ENCODE data around the gene TMEM132D. TPM values are rescaled to one million over a fixed set of nuclear protein-coding genes. Genes with fewer than 3 reads are reported as not detected.

The TMEM132D gene
- total RNA-seq, 2 donors from 2014 or later = under 0.01 to 0.26 TPM

DNA sequence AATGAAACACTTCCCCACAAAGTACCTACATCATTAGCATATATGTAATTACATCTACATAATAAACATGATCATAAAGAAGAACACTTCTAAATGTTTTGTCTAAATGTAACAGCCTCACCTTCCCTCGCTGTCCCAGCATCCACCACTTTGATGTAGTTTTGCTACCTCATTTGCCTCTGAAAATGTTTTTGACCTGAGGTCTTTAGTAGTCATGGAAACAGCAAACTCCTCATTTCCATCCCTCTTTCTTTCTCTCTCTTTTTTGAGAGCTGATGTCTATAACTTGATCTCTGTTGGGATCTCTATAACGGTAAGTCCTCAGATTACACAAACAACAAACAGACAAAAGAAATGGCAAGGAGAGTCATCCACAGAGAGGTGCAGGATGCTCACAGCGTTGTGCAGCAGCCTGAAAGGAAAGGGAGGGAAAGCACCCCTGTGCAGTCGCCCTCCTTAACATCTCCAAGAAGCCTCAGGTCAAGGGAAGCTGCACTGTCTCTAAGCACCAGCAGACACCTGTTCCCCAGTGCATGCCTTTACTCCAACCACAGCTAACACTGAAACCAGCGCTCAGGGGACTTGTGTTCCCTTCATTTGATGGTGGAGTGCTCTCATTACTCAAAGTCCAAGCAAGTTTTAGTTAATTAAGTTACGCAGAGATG, 268.7 kb downstream of the TMEM132D start:
- no peak overlapping the region for H3K27ac ChIP-seq
- no peaks in the 10 kb centered on the region for H3K9me3 ChIP-seq
- 21 to 34% methylated on average over 6 of the region's 6 CpGs for WGBS, 2 donors
- H3K36me3 ChIP-seq (replicated peaks in 1 of 2; ENCODE audit: insufficient read depth in 1 of 2, low read depth in 2 of 2) = no peaks in the 10 kb centered on the region
- no peak overlapping the region for H3K4me3 ChIP-seq
- H3K27me3 ChIP-seq = no peaks in the 10 kb centered on the region
- no peaks in the 10 kb centered on the region for H3K4me1 ChIP-seq
- DNase-seq (no peak), ATAC-seq (no peak)
- TF ChIP-seq POLR2A (IDR thresholded peaks at IDR 0.05) = no peak
- TF ChIP-seq, protein P1, sequence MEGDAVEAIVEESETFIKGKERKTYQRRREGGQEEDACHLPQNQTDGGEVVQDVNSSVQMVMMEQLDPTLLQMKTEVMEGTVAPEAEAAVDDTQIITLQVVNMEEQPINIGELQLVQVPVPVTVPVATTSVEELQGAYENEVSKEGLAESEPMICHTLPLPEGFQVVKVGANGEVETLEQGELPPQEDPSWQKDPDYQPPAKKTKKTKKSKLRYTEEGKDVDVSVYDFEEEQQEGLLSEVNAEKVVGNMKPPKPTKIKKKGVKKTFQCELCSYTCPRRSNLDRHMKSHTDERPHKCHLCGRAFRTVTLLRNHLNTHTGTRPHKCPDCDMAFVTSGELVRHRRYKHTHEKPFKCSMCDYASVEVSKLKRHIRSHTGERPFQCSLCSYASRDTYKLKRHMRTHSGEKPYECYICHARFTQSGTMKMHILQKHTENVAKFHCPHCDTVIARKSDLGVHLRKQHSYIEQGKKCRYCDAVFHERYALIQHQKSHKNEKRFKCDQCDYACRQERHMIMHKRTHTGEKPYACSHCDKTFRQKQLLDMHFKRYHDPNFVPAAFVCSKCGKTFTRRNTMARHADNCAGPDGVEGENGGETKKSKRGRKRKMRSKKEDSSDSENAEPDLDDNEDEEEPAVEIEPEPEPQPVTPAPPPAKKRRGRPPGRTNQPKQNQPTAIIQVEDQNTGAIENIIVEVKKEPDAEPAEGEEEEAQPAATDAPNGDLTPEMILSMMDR (IDR thresholded peaks at IDR 0.05) = no peak
- intact Hi-C loops (cut with DNase I) = no loop called here

DNA sequence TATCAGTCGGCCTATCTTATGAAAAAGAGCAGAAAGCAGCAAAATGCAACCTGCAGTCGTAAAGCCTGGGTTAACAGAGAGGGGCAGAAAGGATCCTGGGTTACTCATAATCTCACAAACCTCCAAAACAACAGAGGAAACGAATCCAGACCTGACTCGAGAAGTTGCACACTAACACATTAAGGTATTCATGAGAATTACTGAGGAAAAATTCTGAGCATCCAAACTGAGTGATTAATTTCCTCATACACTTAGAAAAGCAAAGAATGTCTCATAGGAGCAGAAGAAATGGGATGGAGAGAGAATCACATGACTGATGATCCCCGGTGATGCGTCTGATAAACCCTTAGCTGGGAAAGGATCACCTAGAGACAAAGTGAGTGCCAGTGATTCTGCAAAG, 272.5 kb downstream of the TMEM132D start:
- Histone ChIP-seq H3K36me3 (replicated peaks in 1 of 2; ENCODE audit: insufficient read depth in 1 of 2, low read depth in 2 of 2) (no peaks in the 10 kb centered on the region), H3K4me1 (no peaks in the 10 kb centered on the region), H3K9me3 (no peaks in the 10 kb centered on the region), H3K27me3 (no peaks in the 10 kb centered on the region), H3K27ac (no peak overlapping the region), H3K4me3 (no peak overlapping the region)
- DNase-seq (no peak), ATAC-seq (no peak)
- no peak for TF ChIP-seq POLR2A (IDR thresholded peaks at IDR 0.05)
- TF ChIP-seq, protein P1 (IDR thresholded peaks at IDR 0.05) = no peak
- intact Hi-C loops (cut with DNase I) = no loop called here
- WGBS, 2 donors = 39 to 49% methylated on average over 6 of the region's 6 CpGs

DNA sequence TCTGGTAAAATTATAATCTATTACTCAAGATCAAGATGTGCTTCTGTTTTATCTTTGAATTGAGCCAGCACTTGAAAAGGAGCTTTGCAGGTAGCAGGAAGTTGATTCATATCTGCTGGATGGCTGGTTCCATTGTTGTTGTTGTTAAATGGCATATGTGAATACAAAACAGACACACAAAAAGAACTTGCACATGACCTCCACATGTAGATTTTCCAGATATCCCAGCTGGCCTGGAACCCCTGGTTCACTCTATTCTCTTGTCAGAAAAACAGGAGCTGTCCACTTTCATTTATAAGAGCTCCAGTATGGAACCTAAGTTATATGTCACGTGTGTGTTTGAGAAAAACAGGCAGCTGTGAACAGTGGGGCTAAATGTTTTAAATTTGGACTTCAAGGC, 273.9 kb downstream of the TMEM132D start:
- Histone ChIP-seq H3K36me3 (replicated peaks in 1 of 2; ENCODE audit: insufficient read depth in 1 of 2, low read depth in 2 of 2) (no peaks in the 10 kb centered on the region), H3K4me3 (no peak overlapping the region), H3K27me3 (no peaks in the 10 kb centered on the region), H3K4me1 (no peaks in the 10 kb centered on the region), H3K9me3 (no peaks in the 10 kb centered on the region), H3K27ac (no peak overlapping the region)
- intact Hi-C loops (cut with DNase I) = no loop called here
- ATAC-seq = no peak
- 59 to 69% methylated on average over 1 of the region's 1 CpG for WGBS, 2 donors
- no peak for DNase-seq
- TF ChIP-seq POLR2A (IDR thresholded peaks at IDR 0.05) = no peak
- TF ChIP-seq, protein P1 (IDR thresholded peaks at IDR 0.05) = no peak

DNA sequence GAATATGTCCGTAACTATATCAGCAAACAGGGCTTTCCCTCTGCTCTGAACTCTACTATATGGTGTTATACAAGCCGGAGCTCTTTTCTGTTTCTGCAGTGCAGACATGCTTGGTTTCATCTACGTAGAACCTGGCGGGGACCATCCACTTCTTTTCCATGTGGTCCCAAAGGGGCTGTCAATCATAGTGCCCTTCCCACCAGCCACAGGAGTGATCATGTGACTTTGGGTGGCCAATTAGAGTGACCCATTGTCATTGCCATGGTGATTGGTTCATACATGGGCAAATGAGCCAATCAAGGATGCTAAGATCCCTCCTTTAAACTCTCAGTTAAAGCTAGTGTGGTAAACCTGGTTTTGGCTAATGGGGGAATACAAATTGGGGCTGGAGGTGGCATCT, 281.3 kb downstream of the TMEM132D start:
- Histone ChIP-seq H3K36me3 (replicated peaks in 1 of 2; ENCODE audit: insufficient read depth in 1 of 2, low read depth in 2 of 2) (no peaks in the 10 kb centered on the region), H3K27me3 (no peaks in the 10 kb centered on the region), H3K4me1 (no peaks in the 10 kb centered on the region), H3K4me3 (no peak overlapping the region), H3K27ac (no peak overlapping the region), H3K9me3 (no peaks in the 10 kb centered on the region)
- no peak for TF ChIP-seq POLR2A (IDR thresholded peaks at IDR 0.05)
- TF ChIP-seq, protein P1 (IDR thresholded peaks at IDR 0.05) = no peak
- intact Hi-C loops (cut with DNase I) = no loop called here
- ATAC-seq (no peak), DNase-seq (no peak)
- WGBS, 2 donors = 75 to 86% methylated on average over 4 of the region's 4 CpGs

DNA sequence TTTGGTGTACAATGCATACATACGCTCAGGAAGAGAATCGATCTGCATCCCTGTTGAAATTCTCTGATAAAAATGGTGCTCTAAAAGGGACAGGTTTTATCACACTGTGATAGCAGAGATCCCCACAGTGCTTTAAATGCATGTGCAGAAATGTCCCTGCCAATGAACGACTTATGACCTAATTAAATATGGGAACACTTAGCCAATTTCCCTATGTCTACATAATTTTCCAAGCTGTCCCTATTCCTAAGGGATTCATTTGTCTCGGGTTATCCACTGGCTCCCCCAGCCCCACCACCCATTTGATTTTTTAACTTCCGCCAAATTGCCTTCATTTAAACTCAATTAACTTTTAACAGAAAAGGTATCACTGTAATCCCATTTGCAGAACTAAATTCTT, 284.6 kb downstream of the TMEM132D start:
- no peak overlapping the region for H3K27ac ChIP-seq
- 23 to 32% methylated on average over 5 of the region's 5 CpGs for WGBS, 2 donors
- no peaks in the 10 kb centered on the region for H3K36me3 ChIP-seq (replicated peaks in 1 of 2; ENCODE audit: insufficient read depth in 1 of 2, low read depth in 2 of 2)
- TF ChIP-seq, protein P1 (IDR thresholded peaks at IDR 0.05) = no peak
- TF ChIP-seq POLR2A (IDR thresholded peaks at IDR 0.05) = no peak
- H3K4me1 ChIP-seq = no peaks in the 10 kb centered on the region
- no peaks in the 10 kb centered on the region for H3K27me3 ChIP-seq
- intact Hi-C loops (cut with DNase I) = no loop called here
- DNase-seq (no peak), ATAC-seq (no peak)
- no peaks in the 10 kb centered on the region for H3K9me3 ChIP-seq
- no peak overlapping the region for H3K4me3 ChIP-seq

Measured in body of pancreas (tissue), 4 donors.